Measurements from ENCODE around the gene LTBP4.

Gene LTBP4

DNA sequence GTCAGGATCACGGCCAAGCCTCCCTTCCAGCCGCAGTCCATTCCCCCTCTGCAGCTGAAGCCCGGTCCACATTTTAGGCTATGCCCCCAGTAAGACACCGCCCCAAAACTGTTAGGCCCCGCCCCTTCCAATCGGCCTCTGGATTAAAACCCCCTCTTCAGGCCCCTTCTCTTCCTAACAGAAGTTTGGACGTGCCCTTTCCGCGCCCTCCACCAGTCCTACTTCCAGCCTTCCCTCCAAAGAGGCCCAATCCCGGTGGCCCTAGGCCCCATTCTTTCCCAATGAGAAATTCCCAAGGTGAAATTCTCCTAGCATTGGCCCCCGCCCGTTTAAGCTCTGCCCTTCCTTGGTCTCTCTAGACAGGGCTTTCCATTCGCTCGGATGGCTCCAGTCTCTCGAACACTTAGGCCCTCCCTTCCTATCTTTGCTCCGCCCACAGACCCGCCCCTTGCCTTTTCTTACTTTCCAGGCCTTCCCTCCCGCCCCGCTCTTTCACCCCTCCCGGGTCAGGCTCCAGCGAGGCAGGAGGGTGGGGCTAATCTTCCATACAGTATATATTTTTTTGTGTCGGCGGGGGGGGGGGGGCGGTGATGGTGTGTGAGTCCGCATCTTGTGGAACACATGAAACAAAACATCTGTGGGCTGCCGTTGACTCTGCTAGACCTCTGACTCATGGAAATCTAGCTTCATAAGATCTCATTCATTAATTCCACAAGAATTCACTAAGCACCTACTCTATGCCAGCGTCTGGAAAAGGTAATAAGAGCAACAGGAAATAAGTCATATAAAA is 13.6 kb downstream of the LTBP4 start:
- peak overlapping the region; percentile 86 for H3K4me3 ChIP-seq (ENCODE audit: low read depth, low read length)
- TF ChIP-seq CTCF (IDR thresholded peaks at IDR 0.05; ENCODE audit: low read depth, low read length, missing control alignments): no peak
- in situ Hi-C loops (cut with HindIII; ENCODE audit: low pct_ligation_motif_present, low sequenced_read_pairs): no loop called here
- DNase-seq: peak; percentile 95
- H3K36me3 ChIP-seq (replicated peaks): peaks cover 7% of the 10 kb centered on the region
- peak overlapping the region; percentile 59 for H3K27ac ChIP-seq
- H3K27me3 ChIP-seq (replicated peaks): no peaks in the 10 kb centered on the region

- no peak for TF ChIP-seq CTCF (IDR thresholded peaks at IDR 0.05; ENCODE audit: low read depth, low read length, missing control alignments)
- no peak for DNase-seq
- H3K36me3 ChIP-seq (replicated peaks): peaks cover 12% of the 10 kb centered on the region
- no peak overlapping the region for H3K27ac ChIP-seq
- H3K4me3 ChIP-seq (ENCODE audit: low read depth, low read length): no peak overlapping the region
- in situ Hi-C loops (cut with HindIII; ENCODE audit: low pct_ligation_motif_present, low sequenced_read_pairs): no loop called here
- H3K27me3 ChIP-seq (replicated peaks): no peaks in the 10 kb centered on the region
Observed at GRCh38 chr19:40616178-40616577, 15.0 kb downstream of the LTBP4 start.

- no peaks in the 10 kb centered on the region for H3K27me3 ChIP-seq (replicated peaks)
- in situ Hi-C loops (cut with HindIII; ENCODE audit: low pct_ligation_motif_present, low sequenced_read_pairs): no loop called here
- peaks cover 16% of the 10 kb centered on the region for H3K36me3 ChIP-seq (replicated peaks)
- no peak overlapping the region for H3K4me3 ChIP-seq (ENCODE audit: low read depth, low read length)
- DNase-seq: no peak
- no peak overlapping the region for H3K27ac ChIP-seq
- TF ChIP-seq CTCF (IDR thresholded peaks at IDR 0.05; ENCODE audit: low read depth, low read length, missing control alignments): no peak
Observed at GRCh38 chr19:40616941-40617340, 15.8 kb downstream of the LTBP4 start.

- H3K27ac ChIP-seq: no peak overlapping the region
- H3K4me3 ChIP-seq (ENCODE audit: low read depth, low read length): no peak overlapping the region
- peaks cover 25% of the 10 kb centered on the region for H3K36me3 ChIP-seq (replicated peaks)
- in situ Hi-C loops (cut with HindIII; ENCODE audit: low pct_ligation_motif_present, low sequenced_read_pairs): no loop called here
- no peak for TF ChIP-seq CTCF (IDR thresholded peaks at IDR 0.05; ENCODE audit: low read depth, low read length, missing control alignments)
- H3K27me3 ChIP-seq (replicated peaks): no peaks in the 10 kb centered on the region
- DNase-seq: no peak
Observed at GRCh38 chr19:40617961-40618360, 16.8 kb downstream of the LTBP4 start.

- Histone ChIP-seq H3K4me3 (ENCODE audit: low read depth, low read length) (no peak overlapping the region), H3K27me3 (replicated peaks) (no peaks in the 10 kb centered on the region), H3K27ac (no peak overlapping the region), H3K36me3 (replicated peaks) (peaks cover 36% of the 10 kb centered on the region)
- no peak for DNase-seq
- in situ Hi-C loops (cut with HindIII; ENCODE audit: low pct_ligation_motif_present, low sequenced_read_pairs): no loop called here
- no peak for TF ChIP-seq CTCF (IDR thresholded peaks at IDR 0.05; ENCODE audit: low read depth, low read length, missing control alignments)
Observed at GRCh38 chr19:40619333-40620160, 18.4 kb downstream of the LTBP4 start.
